ENCODE measurements around the gene APOL2.
"Not testable (repeated sequence)": the region's sequence is repeated elsewhere in the genome, so short reads cannot be mapped to it uniquely, and the experiment has no call there.

Gene APOL2

DNA sequence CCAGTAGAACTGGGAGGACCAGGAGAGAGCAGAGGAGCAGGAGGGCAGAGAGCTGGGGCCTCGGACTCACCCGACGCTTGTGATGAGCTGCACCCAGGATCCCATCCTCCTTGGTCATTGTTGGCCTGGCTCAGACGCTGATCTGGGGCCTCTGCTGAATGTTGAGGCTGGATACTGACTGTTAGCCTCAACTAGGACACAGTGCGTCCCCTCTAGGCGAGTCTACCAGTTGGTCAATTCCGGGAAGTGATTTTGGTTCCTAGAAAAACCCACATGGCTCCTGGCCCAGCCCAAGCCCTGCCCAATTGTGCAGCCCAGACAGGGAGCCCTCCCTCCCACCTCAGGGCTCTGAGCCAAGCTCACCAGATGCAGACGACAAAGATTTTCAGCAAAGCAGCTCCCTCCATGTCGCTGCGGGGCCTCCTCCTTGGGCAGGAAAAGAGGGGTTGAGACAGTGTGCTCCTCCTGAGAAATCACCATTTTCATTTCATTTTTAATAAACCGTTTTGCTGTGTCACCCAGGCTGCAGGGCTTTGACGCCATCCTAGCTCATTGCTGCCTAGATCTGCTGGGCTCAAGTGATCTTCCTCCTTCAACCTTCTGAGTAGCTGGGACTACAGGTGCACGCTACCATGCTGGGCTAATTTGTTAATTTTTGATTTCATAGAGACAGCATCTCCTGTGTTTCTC lies 37.6 kb downstream of the APOL2 start, which contains the start of gene APOL4:
Gene APOL4 (minus strand): TSS at position 180 of the 690 bp plus-strand sequence. CDS start 75 bp downstream, at position 105.
- no peaks in the 10 kb centered on the region for H3K27me3 ChIP-seq (ENCODE audit: insufficient read depth, low read length)
- no peaks in the 10 kb centered on the region for H3K9me3 ChIP-seq (ENCODE audit: low read length)
- no peaks in the 10 kb centered on the region for H4K20me1 ChIP-seq (ENCODE audit: insufficient read depth, low read length)
- H2AFZ ChIP-seq (ENCODE audit: low read length) = no peak within 1 kb of the TSS
- H3K79me2 ChIP-seq (ENCODE audit: insufficient read depth, low read length) = no peaks in the 10 kb centered on the region
- H3K4me2 ChIP-seq (ENCODE audit: low read length) = no peak within 1 kb of the TSS
- no peaks in the 10 kb centered on the region for H3K36me3 ChIP-seq (ENCODE audit: insufficient read depth, low read length)
- no peaks in the 10 kb centered on the region for H3K9me2 ChIP-seq (ENCODE audit: low read depth, low read length)
- TF ChIP-seq, protein P1, sequence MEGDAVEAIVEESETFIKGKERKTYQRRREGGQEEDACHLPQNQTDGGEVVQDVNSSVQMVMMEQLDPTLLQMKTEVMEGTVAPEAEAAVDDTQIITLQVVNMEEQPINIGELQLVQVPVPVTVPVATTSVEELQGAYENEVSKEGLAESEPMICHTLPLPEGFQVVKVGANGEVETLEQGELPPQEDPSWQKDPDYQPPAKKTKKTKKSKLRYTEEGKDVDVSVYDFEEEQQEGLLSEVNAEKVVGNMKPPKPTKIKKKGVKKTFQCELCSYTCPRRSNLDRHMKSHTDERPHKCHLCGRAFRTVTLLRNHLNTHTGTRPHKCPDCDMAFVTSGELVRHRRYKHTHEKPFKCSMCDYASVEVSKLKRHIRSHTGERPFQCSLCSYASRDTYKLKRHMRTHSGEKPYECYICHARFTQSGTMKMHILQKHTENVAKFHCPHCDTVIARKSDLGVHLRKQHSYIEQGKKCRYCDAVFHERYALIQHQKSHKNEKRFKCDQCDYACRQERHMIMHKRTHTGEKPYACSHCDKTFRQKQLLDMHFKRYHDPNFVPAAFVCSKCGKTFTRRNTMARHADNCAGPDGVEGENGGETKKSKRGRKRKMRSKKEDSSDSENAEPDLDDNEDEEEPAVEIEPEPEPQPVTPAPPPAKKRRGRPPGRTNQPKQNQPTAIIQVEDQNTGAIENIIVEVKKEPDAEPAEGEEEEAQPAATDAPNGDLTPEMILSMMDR (IDR thresholded peaks at IDR 0.05; ENCODE audit: low read length) = no peak
- TF ChIP-seq EZH2 (IDR thresholded peaks at IDR 0.05; ENCODE audit: borderline replicate concordance, low read length) = no peak
- peaks cover 33% of the 10 kb centered on the region for H3K4me1 ChIP-seq (ENCODE audit: insufficient read depth, low read length, severe bottlenecking)
- no peaks in the 10 kb centered on the region for H3F3A ChIP-seq (ENCODE audit: insufficient read depth, low read length)
- H3K9ac ChIP-seq (ENCODE audit: low read length) = no peak within 1 kb of the TSS
- H3K27ac ChIP-seq (ENCODE audit: low read depth, low read length, poor library complexity, severe bottlenecking) = no peak within 1 kb of the TSS
- H3K4me3 ChIP-seq (ENCODE audit: low read depth, low read length, poor library complexity, severe bottlenecking) = no peak within 1 kb of the TSS

DNA sequence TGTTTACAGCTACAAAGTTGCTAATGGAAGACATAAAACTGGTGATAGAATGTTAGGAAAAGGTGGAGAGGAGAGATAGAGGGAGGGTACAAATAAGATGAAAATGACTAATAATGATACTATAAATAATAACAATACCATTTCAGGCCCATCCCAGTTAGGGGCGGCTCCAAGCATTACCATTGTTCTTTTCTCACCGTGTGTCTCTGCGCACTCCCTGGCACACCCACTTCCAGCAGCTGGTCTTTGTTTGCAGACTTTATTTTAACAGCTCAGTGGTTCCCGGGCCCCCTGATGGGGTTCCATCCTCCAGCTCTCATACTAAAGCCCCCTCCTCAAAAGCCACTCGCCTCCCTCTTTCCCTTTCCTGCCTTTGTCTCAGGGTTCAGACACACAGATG lies 38.3 kb downstream of the APOL2 start:
- H3K9me2 ChIP-seq (ENCODE audit: low read depth, low read length); H3K9me3 ChIP-seq (ENCODE audit: low read length); H3F3A ChIP-seq (ENCODE audit: insufficient read depth, low read length); H3K27ac ChIP-seq (ENCODE audit: low read depth, low read length, poor library complexity, severe bottlenecking); H3K36me3 ChIP-seq (ENCODE audit: insufficient read depth, low read length); H3K4me3 ChIP-seq (ENCODE audit: low read depth, low read length, poor library complexity, severe bottlenecking); H3K79me2 ChIP-seq (ENCODE audit: insufficient read depth, low read length); H4K20me1 ChIP-seq (ENCODE audit: insufficient read depth, low read length); H3K9ac ChIP-seq (ENCODE audit: low read length); H3K4me2 ChIP-seq (ENCODE audit: low read length); H3K27me3 ChIP-seq (ENCODE audit: insufficient read depth, low read length); H2AFZ ChIP-seq (ENCODE audit: low read length): not testable (repeated sequence)
- H3K4me1 ChIP-seq (ENCODE audit: insufficient read depth, low read length, severe bottlenecking) = peaks cover 30% of the 10 kb centered on the region

DNA sequence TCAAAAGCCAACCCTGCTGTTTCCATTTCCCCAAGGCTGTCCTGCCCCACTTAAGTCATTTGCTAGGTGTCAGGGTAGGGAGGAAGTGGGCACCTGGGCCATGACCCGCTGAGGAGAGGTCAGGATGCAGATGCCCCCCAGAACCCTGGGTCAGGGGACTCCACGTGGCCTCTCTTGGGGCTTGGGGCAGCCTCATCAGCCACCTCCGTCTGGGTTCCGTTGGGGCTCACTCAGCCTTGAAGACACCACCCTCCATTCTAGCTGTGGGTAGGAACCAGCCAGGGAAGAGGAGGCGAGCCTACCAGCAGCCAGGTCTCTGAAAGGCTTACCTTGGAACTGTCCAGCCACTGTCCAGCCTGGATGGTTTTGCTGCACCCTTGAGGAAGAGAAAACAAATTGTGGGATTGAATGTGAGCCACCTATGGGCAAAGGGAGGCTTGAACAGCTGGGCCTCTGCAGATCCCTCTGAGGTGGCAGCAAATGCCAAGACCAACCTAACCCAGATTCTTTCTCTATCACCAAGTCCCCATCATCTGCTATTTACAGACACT lies 40.3 kb downstream of the APOL2 start:
- Histone ChIP-seq H3K9me3 (ENCODE audit: low read length) (no peaks in the 10 kb centered on the region), H2AFZ (ENCODE audit: low read length) (no peak overlapping the region), H3F3A (ENCODE audit: insufficient read depth, low read length) (no peaks in the 10 kb centered on the region), H3K4me2 (ENCODE audit: low read length) (no peak overlapping the region), H3K27ac (ENCODE audit: low read depth, low read length, poor library complexity, severe bottlenecking) (no peak overlapping the region), H3K9ac (ENCODE audit: low read length) (no peak overlapping the region), H3K9me2 (ENCODE audit: low read depth, low read length) (no peaks in the 10 kb centered on the region), H4K20me1 (ENCODE audit: insufficient read depth, low read length) (no peaks in the 10 kb centered on the region), H3K27me3 (ENCODE audit: insufficient read depth, low read length) (no peaks in the 10 kb centered on the region), H3K36me3 (ENCODE audit: insufficient read depth, low read length) (no peaks in the 10 kb centered on the region), H3K79me2 (ENCODE audit: insufficient read depth, low read length) (no peaks in the 10 kb centered on the region), H3K4me3 (ENCODE audit: low read depth, low read length, poor library complexity, severe bottlenecking) (no peak overlapping the region), H3K4me1 (ENCODE audit: insufficient read depth, low read length, severe bottlenecking) (peaks cover 28% of the 10 kb centered on the region)
- no peak for TF ChIP-seq EZH2 (IDR thresholded peaks at IDR 0.05; ENCODE audit: borderline replicate concordance, low read length)
- TF ChIP-seq, protein P1 (IDR thresholded peaks at IDR 0.05; ENCODE audit: low read length) = no peak

DNA sequence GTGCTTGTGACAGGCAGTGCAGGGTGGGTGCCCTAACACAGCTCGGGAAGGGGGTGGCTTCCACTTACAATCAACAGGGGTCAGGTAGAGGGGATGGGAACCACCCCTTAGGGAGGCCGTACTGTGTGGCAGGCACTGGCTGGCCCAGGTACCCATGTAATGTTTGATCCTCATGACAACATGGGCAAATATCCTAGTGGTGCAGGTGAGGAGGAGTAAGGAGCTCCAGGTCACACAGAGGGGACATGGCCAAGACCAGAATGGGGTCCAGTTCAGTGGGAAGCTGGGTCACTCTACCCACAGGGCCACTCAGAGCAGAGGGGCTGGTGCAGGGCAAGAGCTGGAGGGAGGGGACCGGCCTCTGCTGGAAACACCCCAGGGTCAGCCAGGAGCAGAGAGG lies 40.8 kb downstream of the APOL2 start:
- Histone ChIP-seq H3K27me3 (ENCODE audit: insufficient read depth, low read length) (no peaks in the 10 kb centered on the region), H4K20me1 (ENCODE audit: insufficient read depth, low read length) (no peaks in the 10 kb centered on the region), H3K27ac (ENCODE audit: low read depth, low read length, poor library complexity, severe bottlenecking) (no peak overlapping the region), H3K9me3 (ENCODE audit: low read length) (no peaks in the 10 kb centered on the region), H3K36me3 (ENCODE audit: insufficient read depth, low read length) (no peaks in the 10 kb centered on the region), H3F3A (ENCODE audit: insufficient read depth, low read length) (no peaks in the 10 kb centered on the region), H3K4me2 (ENCODE audit: low read length) (no peak overlapping the region), H3K79me2 (ENCODE audit: insufficient read depth, low read length) (no peaks in the 10 kb centered on the region), H3K4me3 (ENCODE audit: low read depth, low read length, poor library complexity, severe bottlenecking) (no peak overlapping the region), H3K9me2 (ENCODE audit: low read depth, low read length) (no peaks in the 10 kb centered on the region), H3K9ac (ENCODE audit: low read length) (no peak overlapping the region), H2AFZ (ENCODE audit: low read length) (no peak overlapping the region), H3K4me1 (ENCODE audit: insufficient read depth, low read length, severe bottlenecking) (peaks cover 28% of the 10 kb centered on the region)
- no peak for TF ChIP-seq EZH2 (IDR thresholded peaks at IDR 0.05; ENCODE audit: borderline replicate concordance, low read length)
